ENCODE measurements around the gene ADAR. TPM values are rescaled to one million over a fixed set of nuclear protein-coding genes. Genes with fewer than 3 reads are reported as not detected.

Gene ADAR
- total RNA-seq, 1 donor from 2014 or later, result 128 TPM

GRCh38 chr1:154575147-154575927, 32.6 kb downstream of the ADAR start:
- peak overlapping the region; percentile 25 for H3K4me3 Mint-ChIP-seq
- Histone ChIP-seq H3K36me3 (no peaks in the 10 kb centered on the region), H3K27me3 (no peaks in the 10 kb centered on the region), H3K4me2 (no peak overlapping the region), H2AFZ (replicated peaks) (no peak overlapping the region), H3K4me1 (peaks cover 5% of the 10 kb centered on the region), H3K79me2 (ENCODE audit: low read depth) (no peaks in the 10 kb centered on the region), H3K9ac (no peak overlapping the region), H3K4me3 (no peak overlapping the region), H3F3A (ENCODE audit: low read depth) (no peaks in the 10 kb centered on the region), H4K20me1 (ENCODE audit: low read depth) (no peaks in the 10 kb centered on the region), H3K27ac (no peak overlapping the region), H3K9me3 (ENCODE audit: low read depth) (no peaks in the 10 kb centered on the region)
- H3K27ac Mint-ChIP-seq, result peak overlapping the region; percentile 33
- H3K9me3 Mint-ChIP-seq, result no peaks in the 10 kb centered on the region
- peaks cover 20% of the 10 kb centered on the region for H3K4me1 Mint-ChIP-seq
- no peak for TF ChIP-seq EZH2phosphoT487 (IDR thresholded peaks at IDR 0.05)
- TF ChIP-seq CTCF (IDR thresholded peaks at IDR 0.05), result no peak
- no peak for DNase-seq (ENCODE audit: low spot score)
- H3K27me3 Mint-ChIP-seq (ENCODE audit: insufficient read depth, low read depth), result peaks cover 14% of the 10 kb centered on the region
- H3K36me3 Mint-ChIP-seq, result peaks cover 13% of the 10 kb centered on the region

- Histone ChIP-seq H3K9me3 (ENCODE audit: low read depth) (no peaks in the 10 kb centered on the region), H3K4me3 (no peak overlapping the region), H3K79me2 (ENCODE audit: low read depth) (no peaks in the 10 kb centered on the region), H3K9ac (no peak overlapping the region), H3K4me1 (peaks cover 5% of the 10 kb centered on the region), H3K27ac (no peak overlapping the region), H2AFZ (replicated peaks) (no peak overlapping the region), H3K36me3 (no peaks in the 10 kb centered on the region), H3K27me3 (peaks cover 2% of the 10 kb centered on the region), H3F3A (ENCODE audit: low read depth) (no peaks in the 10 kb centered on the region), H3K4me2 (no peak overlapping the region), H4K20me1 (ENCODE audit: low read depth) (no peaks in the 10 kb centered on the region)
- peaks cover 13% of the 10 kb centered on the region for H3K36me3 Mint-ChIP-seq
- DNase-seq (ENCODE audit: low spot score), result peak; percentile 26
- no peak for TF ChIP-seq CTCF (IDR thresholded peaks at IDR 0.05)
- no peak overlapping the region for H3K4me3 Mint-ChIP-seq
- peak overlapping the region; percentile 33 for H3K27ac Mint-ChIP-seq
- H3K27me3 Mint-ChIP-seq (ENCODE audit: insufficient read depth, low read depth), result peaks cover 13% of the 10 kb centered on the region
- no peaks in the 10 kb centered on the region for H3K9me3 Mint-ChIP-seq
- peaks cover 20% of the 10 kb centered on the region for H3K4me1 Mint-ChIP-seq
Measured at GRCh38 chr1:154574716-154575115, 33.3 kb downstream of the ADAR start.

- no peak overlapping the region for H2AFZ ChIP-seq (replicated peaks)
- Mint-ChIP-seq H3K36me3 (peaks cover 9% of the 10 kb centered on the region), H3K27me3 (ENCODE audit: insufficient read depth, low read depth) (peaks cover 24% of the 10 kb centered on the region), H3K27ac (peak overlapping the region; percentile 10), H3K4me3 (no peak overlapping the region), H3K9me3 (no peaks in the 10 kb centered on the region), H3K4me1 (peaks cover 20% of the 10 kb centered on the region)
- peaks cover 18% of the 10 kb centered on the region for H3K27me3 ChIP-seq
- no peak for DNase-seq (ENCODE audit: low spot score)
- no peak overlapping the region for H3K4me2 ChIP-seq
- peaks cover 8% of the 10 kb centered on the region for H3K4me1 ChIP-seq
- no peaks in the 10 kb centered on the region for H3K9me3 ChIP-seq (ENCODE audit: low read depth)
- H3K36me3 ChIP-seq, result no peaks in the 10 kb centered on the region
- H4K20me1 ChIP-seq (ENCODE audit: low read depth), result peaks cover 9% of the 10 kb centered on the region
- H3K79me2 ChIP-seq (ENCODE audit: low read depth), result no peaks in the 10 kb centered on the region
- H3K4me3 ChIP-seq, result no peak overlapping the region
- no peak overlapping the region for H3K27ac ChIP-seq
- no peak overlapping the region for H3K9ac ChIP-seq
- peaks cover 4% of the 10 kb centered on the region for H3F3A ChIP-seq (ENCODE audit: low read depth)
- TF ChIP-seq EZH2phosphoT487 (IDR thresholded peaks at IDR 0.05) (no peak), CTCF (IDR thresholded peaks at IDR 0.05) (no peak), EZH2 (IDR thresholded peaks at IDR 0.05) (no peak)
Measured at GRCh38 chr1:154573168-154573510, 34.8 kb downstream of the ADAR start.
